HepG2 (cell line): Measurements from ENCODE around the gene MRPS7. TPM values are rescaled to one million over a fixed set of nuclear protein-coding genes. Genes with fewer than 3 reads are reported as not detected.

ENCODE experiments used
- ATAD3A ChIP-seq: sonication (generic); formaldehyde crosslinking; IDR thresholded peaks from 2 replicates; pipeline ENCODE4 v1.4.0; 2020; ENCODE audit warnings: missing genetic modification reagents
- CEBPG ChIP-seq: IDR thresholded peaks from 2 replicates; pipeline ENCODE4 v1.6.1; 2016
- FOXO4 ChIP-seq: sonication (generic); formaldehyde crosslinking; conservative IDR thresholded peaks from 2 replicates; pipeline ENCODE4 v1.8.1; 2023; ENCODE audit warnings: missing genetic modification reagents
- HNRNPK ChIP-seq: fragments of 200-400 bp; formaldehyde crosslinking; IDR thresholded peaks from 2 replicates; pipeline ENCODE4 v1.6.1; 2018; ENCODE audit warnings: low read length, low read depth, moderate library complexity, mild to moderate bottlenecking; ENCODE audit not compliant: poor library complexity, severe bottlenecking
- KDM6A ChIP-seq: IDR thresholded peaks from 2 replicates; pipeline ENCODE4 v1.6.1; 2016; ENCODE audit warnings: low read depth
- MBNL3 ChIP-seq: fragments of 250-450 bp; sonication (Bioruptor Pico); conservative IDR thresholded peaks from 2 replicates; pipeline ENCODE4 v1.8.0; 2022; ENCODE audit warnings: mild to moderate bottlenecking, inconsistent platforms
- MEIS2 ChIP-seq: sonication (generic); formaldehyde crosslinking; IDR thresholded peaks from 2 replicates; pipeline ENCODE4 v1.9.0; 2021; ENCODE audit warnings: mild to moderate bottlenecking, missing genetic modification reagents
- NR2F6 ChIP-seq, 2 experiments: IDR thresholded peaks; 2 replicates each; pipeline ENCODE4 v1.6.1; 2016; ENCODE audit warnings: antibody characterized with exemption in 1 of 2, mild to moderate bottlenecking in 1 of 2
- PAX8 ChIP-seq: sonication (generic); formaldehyde crosslinking; IDR thresholded peaks from 2 replicates; pipeline ENCODE4 v1.8.0; 2022; ENCODE audit warnings: mild to moderate bottlenecking, missing genetic modification reagents, borderline replicate concordance
- PHF20 ChIP-seq: sonication (generic); formaldehyde crosslinking; IDR thresholded peaks from 2 replicates; pipeline ENCODE4 v1.5.0; 2020; ENCODE audit warnings: mild to moderate bottlenecking, missing genetic modification reagents
- RFXAP ChIP-seq: sonication (generic); formaldehyde crosslinking; IDR thresholded peaks from 2 replicates; pipeline ENCODE4 v1.4.0; 2020; ENCODE audit warnings: missing genetic modification reagents, borderline replicate concordance
- STAG1 ChIP-seq: sonication (generic); formaldehyde crosslinking; IDR thresholded peaks from 2 replicates; pipeline ENCODE4 v1.4.0; 2020; ENCODE audit warnings: missing genetic modification reagents
- TAF1 ChIP-seq: sonication (generic); formaldehyde crosslinking; IDR thresholded peaks from 2 replicates; pipeline ENCODE4 v1.4.0; 2020; ENCODE audit warnings: missing genetic modification reagents
- TBX2 ChIP-seq: sonication (generic); formaldehyde crosslinking; IDR thresholded peaks from 2 replicates; pipeline ENCODE4 v1.5.0; 2020; ENCODE audit warnings: missing genetic modification reagents, mild to moderate bottlenecking, borderline replicate concordance
- ZBTB39 ChIP-seq: sonication (generic); formaldehyde crosslinking; IDR thresholded peaks from 2 replicates; pipeline ENCODE4 v1.5.0; 2020; ENCODE audit warnings: missing genetic modification reagents
- ZNF292 ChIP-seq: sonication (generic); formaldehyde crosslinking; IDR thresholded peaks from 2 replicates; pipeline ENCODE4 v1.8.1; 2022; ENCODE audit warnings: mild to moderate bottlenecking, low read depth, missing genetic modification reagents, borderline replicate concordance
- ZNF44 ChIP-seq: sonication (generic); formaldehyde crosslinking; IDR thresholded peaks from 2 replicates; pipeline ENCODE4 v1.5.1; 2020; ENCODE audit warnings: mild to moderate bottlenecking, missing genetic modification reagents
- ZNF564 ChIP-seq: sonication (generic); formaldehyde crosslinking; IDR thresholded peaks from 2 replicates; pipeline ENCODE4 v1.8.1; 2023; ENCODE audit warnings: mild to moderate bottlenecking, missing genetic modification reagents
- ZNF598 ChIP-seq: sonication (generic); formaldehyde crosslinking; IDR thresholded peaks from 2 replicates; pipeline ENCODE4 v1.5.1; 2020; ENCODE audit warnings: mild to moderate bottlenecking, missing genetic modification reagents, borderline replicate concordance
- ZNF772 ChIP-seq: sonication (generic); formaldehyde crosslinking; IDR thresholded peaks from 2 replicates; pipeline ENCODE4 v1.5.0; 2020; ENCODE audit warnings: mild to moderate bottlenecking, missing genetic modification reagents
- ZNF879 ChIP-seq: sonication (generic); formaldehyde crosslinking; IDR thresholded peaks from 2 replicates; pipeline ENCODE4 v1.8.1; 2023; ENCODE audit warnings: missing genetic modification reagents
- polyA plus RNA-seq, 8 experiments: library from polyadenylated mRNA; depleted of rRNA in 3 of 8; stranded (reverse) in 7 of 8; unstranded in 1 of 8; fragments of >200 nt; fragmentation: Illumina TruSeq in 4 of 8; extraction: Trizol in 4 of 8; gene quantifications; 2 replicates each; pipeline versions ENCODE4 v1.2.1 to v1.2.3, GENCODE V29; 2011 to 2016; ENCODE audit warnings: low read depth in 4 of 8, missing spikeins in 1 of 8, mixed read lengths in 1 of 8; ENCODE audit not compliant: insufficient read depth in 1 of 8
- total RNA-seq, 5 experiments: library from RNA; depleted of rRNA; stranded (reverse); fragments of >200 nt; fragmentation: Illumina TruSeq; extraction: Trizol; gene quantifications; 2 replicates each; pipeline ENCODE4 v1.2.3, GENCODE V29; 2016; ENCODE audit warnings: low read depth in 1 of 5
- TF ChIP-seq, protein P1 (sequence below): sonication (generic); formaldehyde crosslinking; IDR thresholded peaks from 2 replicates; pipeline ENCODE4 v1.5.0; 2020; ENCODE audit warnings: missing genetic modification reagents
- TF ChIP-seq, protein P2 (sequence below): sonication (generic); formaldehyde crosslinking; IDR thresholded peaks from 2 replicates; pipeline ENCODE4 v1.5.0; 2020; ENCODE audit warnings: missing genetic modification reagents

The MRPS7 gene
- total and polyA plus RNA-seq, 2 of the 13 experiments (the other 11 are each of a cell fraction or from before 2014, with no cell fraction given) = 97.0 to 162 TPM

- TF ChIP-seq PAX8 = no peak
- peak; percentile 59; the same call in 1 of the 2 replicates for TF ChIP-seq TAF1
- TF ChIP-seq FOXO4 (CRISPR knock-in tag) = no peak
- TF ChIP-seq, protein P1, sequence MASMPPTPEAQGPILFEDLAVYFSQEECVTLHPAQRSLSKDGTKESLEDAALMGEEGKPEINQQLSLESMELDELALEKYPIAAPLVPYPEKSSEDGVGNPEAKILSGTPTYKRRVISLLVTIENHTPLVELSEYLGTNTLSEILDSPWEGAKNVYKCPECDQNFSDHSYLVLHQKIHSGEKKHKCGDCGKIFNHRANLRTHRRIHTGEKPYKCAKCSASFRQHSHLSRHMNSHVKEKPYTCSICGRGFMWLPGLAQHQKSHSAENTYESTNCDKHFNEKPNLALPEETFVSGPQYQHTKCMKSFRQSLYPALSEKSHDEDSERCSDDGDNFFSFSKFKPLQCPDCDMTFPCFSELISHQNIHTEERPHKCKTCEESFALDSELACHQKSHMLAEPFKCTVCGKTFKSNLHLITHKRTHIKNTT = no peak
- peak; percentile 95 for TF ChIP-seq KDM6A (CRISPR knock-in tag)
- TF ChIP-seq CEBPG = peak; percentile 86
- TF ChIP-seq ZNF879 (CRISPR knock-in tag) = no peak
- TF ChIP-seq NR2F6 (IDR thresholded peaks at IDR 0.05) = peak; percentile 97
- peak; percentile 96 for TF ChIP-seq NR2F6 (CRISPR knock-in tag; IDR thresholded peaks at IDR 0.05)
- TF ChIP-seq MBNL3 = 0 out of 2 replicates have a peak, but pooled peaks have one; percentile 63
- no peak for TF ChIP-seq ZNF44 (CRISPR knock-in tag)
- TF ChIP-seq PHF20 (CRISPR knock-in tag) = no peak
- peak; percentile 77 for TF ChIP-seq MEIS2 (CRISPR knock-in tag)
- peak; percentile 88; the same call in 1 of the 2 replicates for TF ChIP-seq ZBTB39 (CRISPR knock-in tag)
- TF ChIP-seq TBX2 = peak; percentile 95
- TF ChIP-seq ZNF564 (CRISPR knock-in tag) = no peak
- no peak for TF ChIP-seq ATAD3A (CRISPR knock-in tag)
- peak; percentile 24 for TF ChIP-seq STAG1 (CRISPR knock-in tag)
- no peak for TF ChIP-seq HNRNPK
- TF ChIP-seq, protein P2, sequence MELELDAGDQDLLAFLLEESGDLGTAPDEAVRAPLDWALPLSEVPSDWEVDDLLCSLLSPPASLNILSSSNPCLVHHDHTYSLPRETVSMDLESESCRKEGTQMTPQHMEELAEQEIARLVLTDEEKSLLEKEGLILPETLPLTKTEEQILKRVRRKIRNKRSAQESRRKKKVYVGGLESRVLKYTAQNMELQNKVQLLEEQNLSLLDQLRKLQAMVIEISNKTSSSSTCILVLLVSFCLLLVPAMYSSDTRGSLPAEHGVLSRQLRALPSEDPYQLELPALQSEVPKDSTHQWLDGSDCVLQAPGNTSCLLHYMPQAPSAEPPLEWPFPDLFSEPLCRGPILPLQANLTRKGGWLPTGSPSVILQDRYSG (CRISPR knock-in tag) = no peak
- TF ChIP-seq RFXAP (CRISPR knock-in tag) = peak; percentile 82; the same call in 1 of the 2 replicates
- peak; percentile 86; the same call in 1 of the 2 replicates for TF ChIP-seq ZNF772
- no peak for TF ChIP-seq ZNF598 (CRISPR knock-in tag)
- TF ChIP-seq ZNF292 (CRISPR knock-in tag) = peak; percentile 13; the same call in 1 of the 2 replicates
These were observed 33.8 kb downstream of the MRPS7 start (continued) for GRCh38 chr17:75295201-75296158.
